G401 (cell line): ENCODE results near the gene WIPF1. TPM values are rescaled to one million over a fixed set of nuclear protein-coding genes. Genes with fewer than 3 reads are reported as not detected.

ENCODE experiments used
- DNase-seq: peaks from one replicate; pipeline ENCODE4 v3.0.0-alpha.2; 2015; ENCODE audit warnings: low spot score
- in situ Hi-C: cut with HindIII; loops from 2 replicates; pipeline ENCODE4 v1.10.0; 2016; ENCODE audit warnings: low sequenced_read_pairs, mixed read lengths
- total RNA-seq: library from RNA; depleted of rRNA; stranded (reverse); fragments of >200 nt; shearing (Covaris generic); gene quantifications from 2 replicates; pipeline ENCODE4 v1.2.3, GENCODE V29; 2014

The WIPF1 gene
- total RNA-seq, 1 experiment from 2014 or later = not detected

GRCh38 chr2:174624895-174625430 is 27.4 kb upstream of the WIPF1 start:
- no peak for DNase-seq
- in situ Hi-C loops = no loop called here

- in situ Hi-C loops = no loop called here
- no peak for DNase-seq
These were observed 26.1 kb upstream of the WIPF1 start for GRCh38 chr2:174623690-174624089.

- in situ Hi-C loops = no loop called here
- DNase-seq = no peak
These were observed 25.6 kb upstream of the WIPF1 start for GRCh38 chr2:174623106-174623637.

- in situ Hi-C loops = no loop called here
- no peak for DNase-seq
These were observed 23.7 kb upstream of the WIPF1 start for GRCh38 chr2:174621323-174621722.

GRCh38 chr2:174618179-174618578 is 20.6 kb upstream of the WIPF1 start:
- in situ Hi-C loops = no loop called here
- no peak for DNase-seq

GRCh38 chr2:174617718-174618117 is 20.1 kb upstream of the WIPF1 start:
- in situ Hi-C loops = no loop called here
- no peak for DNase-seq

- in situ Hi-C loops = no loop called here
These were observed 19.5 kb upstream of the WIPF1 start for GRCh38 chr2:174617120-174617519.

GRCh38 chr2:174615871-174616436 is 18.4 kb upstream of the WIPF1 start:
- in situ Hi-C loops = no loop called here
- DNase-seq = no peak

More at GRCh38 chr2:174617120-174617519, 19.5 kb upstream of the WIPF1 start:
- DNase-seq = no peak

- no peak for DNase-seq
- in situ Hi-C loops = no loop called here
These were observed 16.7 kb upstream of the WIPF1 start for GRCh38 chr2:174614261-174614660.

- in situ Hi-C loops = no loop called here
- DNase-seq = no peak
These were observed 15.9 kb upstream of the WIPF1 start for GRCh38 chr2:174613531-174613930.

- in situ Hi-C loops = no loop called here
- DNase-seq = no peak
These were observed 15.4 kb upstream of the WIPF1 start for GRCh38 chr2:174612970-174613369.

- no peak for DNase-seq
- in situ Hi-C loops = no loop called here
These were observed 14.2 kb upstream of the WIPF1 start for GRCh38 chr2:174611854-174612253.

GRCh38 chr2:174611006-174611405 is 13.4 kb upstream of the WIPF1 start:
- DNase-seq = no peak
- in situ Hi-C loops = no loop called here

GRCh38 chr2:174610243-174610995 is 12.8 kb upstream of the WIPF1 start:
- DNase-seq = no peak
- in situ Hi-C loops = no loop called here

GRCh38 chr2:174609261-174609660 is 11.7 kb upstream of the WIPF1 start:
- in situ Hi-C loops = no loop called here
- no peak for DNase-seq

- no peak for DNase-seq
These were observed 11.2 kb upstream of the WIPF1 start for GRCh38 chr2:174608866-174609214.

GRCh38 chr2:174607989-174608865 is 10.6 kb upstream of the WIPF1 start:
- in situ Hi-C loops = no loop called here
- DNase-seq = no peak

More at GRCh38 chr2:174608866-174609214, 11.2 kb upstream of the WIPF1 start:
- in situ Hi-C loops = no loop called here

- in situ Hi-C loops = no loop called here
- DNase-seq = no peak
These were observed 10.0 kb upstream of the WIPF1 start for GRCh38 chr2:174607584-174607983.

- in situ Hi-C loops = no loop called here
- DNase-seq = no peak
These were observed 8.7 kb upstream of the WIPF1 start for GRCh38 chr2:174606336-174606735.

- no peak for DNase-seq
- in situ Hi-C loops = no loop called here
These were observed 8.1 kb upstream of the WIPF1 start for GRCh38 chr2:174605687-174606086.
